CD4-positive, alpha-beta T cell (primary cell): ENCODE results near the gene ESYT1. TPM values are rescaled to one million over a fixed set of nuclear protein-coding genes. Genes with fewer than 3 reads are reported as not detected.

Experiments
- ATAC-seq: fragments of 200-7000 bp; cut with Tn5 transposase; one replicate; pipeline ENCODE4 v1.10.0; 2022; ENCODE audit warnings: mild to moderate bottlenecking; ENCODE audit not compliant: poor library complexity
- CTCF ChIA-PET: fragments of 350-600 bp; sonication (Branson Sonifier 250); formaldehyde crosslinking; loops from one replicate; lab custom pipeline; 2021; ENCODE audit warnings: antibody characterized with exemption, inconsistent platforms; lab: Charles Lee
- POLR2A ChIA-PET: fragments of 350-600 bp; sonication (Branson Sonifier 250); formaldehyde crosslinking; loops from one replicate; lab custom pipeline; 2021; ENCODE audit warnings: antibody characterized with exemption, inconsistent platforms; lab: Charles Lee
- DNase-seq, 14 experiments: peaks; one replicate each; pipeline ENCODE4 v3.0.0-alpha.2; 2013 to 2020; ENCODE audit warnings: mixed read lengths in 2 of 14
- H3K27ac ChIP-seq, 2 donors: one replicate each; pipeline versions ENCODE4 v1.5.1 to v1.7.0; 2013; ENCODE audit warnings: low read length in 2 of 2, low read depth in 1 of 2, mild to moderate bottlenecking in 1 of 2
- H3K27me3 ChIP-seq, 2 experiments: 1 replicate in 1 of 2; 2 replicates in 1 of 2; pipeline versions ENCODE4 v1.6.1 to v1.7.0; 2013; ENCODE audit warnings: low read length in 2 of 2, control low read depth in 1 of 2, mild to moderate bottlenecking in 1 of 2, moderate library complexity in 1 of 2; ENCODE audit not compliant: insufficient read depth in 2 of 2, control insufficient read depth in 1 of 2
- H3K36me3 ChIP-seq: one replicate; pipeline ENCODE4 v1.6.1; 2013; ENCODE audit warnings: low read length, control low read depth; ENCODE audit not compliant: insufficient read depth
- H3K4me1 ChIP-seq: one replicate; pipeline ENCODE4 v1.6.1; 2013; ENCODE audit warnings: low read length, control low read depth; ENCODE audit not compliant: insufficient read depth
- H3K4me3 ChIP-seq: one replicate; pipeline ENCODE4 v1.5.1; 2013; ENCODE audit warnings: mild to moderate bottlenecking, low read length, moderate library complexity
- H3K9me3 ChIP-seq, 2 experiments: 1 replicate in 1 of 2; 2 replicates in 1 of 2; pipeline versions ENCODE4 v1.6.1 to v1.7.0; 2013; ENCODE audit warnings: low read length in 2 of 2, mild to moderate bottlenecking in 2 of 2, control low read depth in 1 of 2, moderate library complexity in 1 of 2; ENCODE audit not compliant: control insufficient read depth in 1 of 2, insufficient read depth in 1 of 2
- H3K27ac Mint-ChIP-seq: one replicate; pipeline ENCODE4 v1.8.0; 2020; ENCODE audit warnings: mixed read lengths
- H3K27me3 Mint-ChIP-seq: one replicate; pipeline ENCODE4 v1.8.0; 2021; ENCODE audit warnings: mixed read lengths
- H3K36me3 Mint-ChIP-seq: one replicate; pipeline ENCODE4 v1.8.0; 2021; ENCODE audit warnings: low read depth, mixed read lengths
- H3K4me1 Mint-ChIP-seq: one replicate; pipeline ENCODE4 v1.8.0; 2021; ENCODE audit warnings: low read depth, mixed read lengths
- H3K4me3 Mint-ChIP-seq: one replicate; pipeline ENCODE4 v1.8.0; 2020; ENCODE audit warnings: mild to moderate bottlenecking, mixed read lengths
- H3K9me3 Mint-ChIP-seq: one replicate; pipeline ENCODE4 v1.8.0; 2020; ENCODE audit warnings: mixed read lengths
- intact Hi-C, 2 experiments: fragments of 100-400 bp; cut with DNase I in 1 of 2; cut with micrococcal nuclease in 1 of 2; formaldehyde crosslinking; loops; one replicate each; pipeline versions ENCODE4 v1.15.1 to v1.9.0; 2023 to 2025; cut with DNase I, micrococcal nuclease
- total RNA-seq, 174 experiments: library from RNA in 2 of 174; stranded (reverse) in 2 of 174; gene quantifications; one replicate each; pipeline ENCODE4 v1.2.3 and lab custom pipeline; 2021 to 2026
- TF ChIP-seq, protein P1 (sequence below): fragments of 200-600 bp; IDR thresholded peaks from one replicate; pipeline ENCODE4 v1.8.0; 2022; ENCODE audit warnings: antibody characterized with exemption, mild to moderate bottlenecking

ESYT1 gene
- total RNA-seq, 2 experiments from 2014 or later: 88.5 to 90.3 TPM

DNA sequence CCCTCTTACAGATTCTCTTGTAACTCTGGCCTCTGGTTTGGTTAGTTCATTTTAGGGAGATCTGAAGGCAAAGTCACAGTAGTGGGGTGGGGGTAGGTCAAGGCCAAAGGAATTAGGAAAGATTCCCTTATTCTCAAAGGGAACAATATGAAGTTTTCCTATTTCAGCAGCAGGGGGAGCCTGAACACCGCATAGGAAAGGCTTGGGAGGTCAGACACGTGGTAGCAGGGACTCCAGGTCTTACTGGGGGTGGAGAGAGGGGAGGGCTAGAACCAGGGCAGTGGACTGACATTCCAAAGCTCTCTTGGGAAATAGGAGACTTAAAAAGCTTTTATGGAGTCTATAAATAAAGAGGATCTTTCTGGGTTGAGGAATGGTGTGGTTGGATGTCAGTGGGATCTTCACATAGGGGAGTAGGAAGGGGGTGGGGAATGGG is 8.7 kb upstream of the ESYT1 start:
- DNase-seq: peak; percentile 22 to 85 (median 56)
- H3K27me3 ChIP-seq: no peaks in the 10 kb centered on the region
- no peak for ATAC-seq
- H3K36me3 Mint-ChIP-seq: peaks cover 36% of the 10 kb centered on the region
- ChIA-PET POLR2A (interaction anchor here (2.4 to 6.1 kb wide), 10 partner anchors 9 to 197 kb away, joined by 12 to 233 read pairs (median 26); partner anchors contain the start of genes CNPY2, COQ10A, ESYT1 and MYL6B), CTCF (interaction anchor here (0.9 to 5.0 kb wide), 13 partner anchors 16 to 181 kb away, joined by 3 to 76 read pairs (median 5); partner anchors contain the start of genes ANKRD52, COQ10A, CS and MYL6B)
- H3K4me1 Mint-ChIP-seq: peaks cover 41% of the 10 kb centered on the region
- peak overlapping the region; percentile 97 for H3K4me3 Mint-ChIP-seq
- H3K4me3 ChIP-seq: peak overlapping the region; percentile 73
- H3K9me3 ChIP-seq: no peaks in the 10 kb centered on the region
- no peaks in the 10 kb centered on the region for H3K9me3 Mint-ChIP-seq
- H3K36me3 ChIP-seq: peaks cover 25% of the 10 kb centered on the region
- TF ChIP-seq, protein P1, sequence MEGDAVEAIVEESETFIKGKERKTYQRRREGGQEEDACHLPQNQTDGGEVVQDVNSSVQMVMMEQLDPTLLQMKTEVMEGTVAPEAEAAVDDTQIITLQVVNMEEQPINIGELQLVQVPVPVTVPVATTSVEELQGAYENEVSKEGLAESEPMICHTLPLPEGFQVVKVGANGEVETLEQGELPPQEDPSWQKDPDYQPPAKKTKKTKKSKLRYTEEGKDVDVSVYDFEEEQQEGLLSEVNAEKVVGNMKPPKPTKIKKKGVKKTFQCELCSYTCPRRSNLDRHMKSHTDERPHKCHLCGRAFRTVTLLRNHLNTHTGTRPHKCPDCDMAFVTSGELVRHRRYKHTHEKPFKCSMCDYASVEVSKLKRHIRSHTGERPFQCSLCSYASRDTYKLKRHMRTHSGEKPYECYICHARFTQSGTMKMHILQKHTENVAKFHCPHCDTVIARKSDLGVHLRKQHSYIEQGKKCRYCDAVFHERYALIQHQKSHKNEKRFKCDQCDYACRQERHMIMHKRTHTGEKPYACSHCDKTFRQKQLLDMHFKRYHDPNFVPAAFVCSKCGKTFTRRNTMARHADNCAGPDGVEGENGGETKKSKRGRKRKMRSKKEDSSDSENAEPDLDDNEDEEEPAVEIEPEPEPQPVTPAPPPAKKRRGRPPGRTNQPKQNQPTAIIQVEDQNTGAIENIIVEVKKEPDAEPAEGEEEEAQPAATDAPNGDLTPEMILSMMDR: peak; percentile 87
- H3K4me1 ChIP-seq: peaks cover 35% of the 10 kb centered on the region
- no peaks in the 10 kb centered on the region for H3K27me3 Mint-ChIP-seq
- H3K27ac Mint-ChIP-seq: peak overlapping the region; percentile 94
- intact Hi-C loops: loop anchor here (1.0 to 10.0 kb wide), 10 partner anchors 33 to 475 kb away; partner anchors contain the start of genes ANKRD52 (in 2 of the 2), NABP2 (in 2 of the 2), PYM1 (in 2 of the 2) and MYL6B (in 1 of the 2)
- H3K27ac ChIP-seq: peak overlapping the region; percentile 75 to 90

DNA sequence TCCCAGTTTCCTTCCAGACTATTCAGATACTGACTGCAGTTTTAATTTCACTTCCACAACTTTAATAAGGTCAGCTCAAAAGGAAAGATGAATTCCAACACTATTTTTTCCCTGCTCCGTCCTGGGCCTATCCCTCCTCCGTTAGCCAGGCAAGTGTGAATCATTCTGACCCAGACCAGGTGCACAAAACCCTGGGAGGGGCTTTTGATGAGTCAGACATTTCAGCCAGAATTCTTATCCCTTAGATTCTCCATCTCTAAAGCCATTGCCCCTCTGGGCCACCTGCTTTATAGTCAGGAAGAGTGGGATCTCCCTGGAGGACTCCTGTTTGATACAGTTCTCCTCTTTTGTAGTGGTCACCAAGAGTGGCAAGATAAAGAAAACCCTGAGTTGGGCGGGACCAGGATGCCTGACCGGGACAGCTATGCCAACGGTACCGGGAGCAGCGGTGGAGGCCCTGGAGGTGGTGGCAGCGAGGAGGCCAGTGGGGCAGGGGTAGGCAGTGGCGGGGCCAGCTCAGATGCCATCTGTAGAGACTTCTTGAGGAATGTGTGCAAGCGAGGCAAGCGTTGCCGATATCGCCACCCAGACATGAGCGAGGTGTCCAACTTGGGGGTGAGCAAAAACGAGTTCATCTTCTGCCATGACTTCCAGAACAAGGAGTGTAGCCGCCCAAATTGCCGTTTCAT is 7.8 kb upstream of the ESYT1 start:
- H3K27ac ChIP-seq: no peak overlapping the region
- no peaks in the 10 kb centered on the region for H3K27me3 ChIP-seq
- Mint-ChIP-seq H3K36me3 (peaks cover 36% of the 10 kb centered on the region), H3K4me3 (no peak overlapping the region), H3K4me1 (peaks cover 47% of the 10 kb centered on the region), H3K9me3 (no peaks in the 10 kb centered on the region), H3K27ac (peak overlapping the region; percentile 94), H3K27me3 (no peaks in the 10 kb centered on the region)
- intact Hi-C loops: no loop called here
- CTCF ChIA-PET: interaction anchor here (0.9 to 5.0 kb wide), 8 partner anchors 17 to 146 kb away, joined by 3 to 76 read pairs (median 16); partner anchors contain the start of genes COQ10A, MYL6B, PA2G4 and RNF41
- H3K4me1 ChIP-seq: peaks cover 37% of the 10 kb centered on the region
- POLR2A ChIA-PET: interaction anchor here (2.4 to 6.1 kb wide), 6 partner anchors 8 to 146 kb away, joined by 12 to 233 read pairs (median 89); partner anchors contain the start of genes COQ10A, ESYT1, MYL6B and PA2G4
- DNase-seq: no peak
- TF ChIP-seq, protein P1: no peak
- H3K4me3 ChIP-seq: no peak overlapping the region
- no peaks in the 10 kb centered on the region for H3K9me3 ChIP-seq
- H3K36me3 ChIP-seq: peaks cover 25% of the 10 kb centered on the region
- ATAC-seq: no peak

DNA sequence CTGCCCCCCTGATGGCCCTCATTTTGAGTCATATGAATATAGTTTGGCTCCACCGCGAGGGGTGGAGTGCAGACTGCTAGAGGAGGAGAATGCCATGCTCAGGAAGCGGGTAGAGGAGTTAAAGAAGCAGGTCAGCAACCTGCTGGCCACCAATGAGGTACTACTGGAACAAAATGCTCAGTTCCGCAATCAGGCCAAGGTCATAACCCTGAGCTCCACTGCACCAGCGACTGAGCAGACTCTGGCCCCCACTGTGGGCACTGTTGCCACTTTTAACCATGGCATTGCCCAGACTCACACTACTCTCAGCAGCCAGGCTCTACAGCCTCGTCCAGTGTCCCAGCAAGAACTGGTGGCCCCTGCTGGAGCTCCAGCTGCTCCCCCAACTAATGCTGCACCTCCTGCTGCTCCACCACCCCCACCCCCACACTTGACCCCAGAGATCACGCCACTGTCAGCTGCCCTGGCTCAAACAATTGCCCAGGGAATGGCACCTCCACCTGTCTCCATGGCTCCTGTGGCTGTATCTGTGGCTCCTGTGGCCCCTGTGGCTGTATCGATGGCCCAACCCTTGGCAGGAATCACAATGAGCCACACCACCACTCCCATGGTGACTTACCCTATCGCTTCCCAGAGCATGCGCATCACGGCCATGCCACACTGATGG is 6.7 kb upstream of the ESYT1 start:
- intact Hi-C loops: no loop called here
- DNase-seq: no peak
- Mint-ChIP-seq H3K36me3 (peaks cover 29% of the 10 kb centered on the region), H3K27me3 (no peaks in the 10 kb centered on the region), H3K9me3 (no peaks in the 10 kb centered on the region), H3K27ac (no peak overlapping the region), H3K4me1 (peaks cover 52% of the 10 kb centered on the region), H3K4me3 (no peak overlapping the region)
- ChIA-PET POLR2A (no interaction called here), CTCF (interaction anchor here (0.6 to 5.0 kb wide), 2 partner anchors 45 to 68 kb away, joined by 3 to 76 read pairs; partner anchors contain the start of gene SMARCC2)
- Histone ChIP-seq H3K36me3 (peaks cover 25% of the 10 kb centered on the region), H3K4me3 (no peak overlapping the region), H3K9me3 (no peaks in the 10 kb centered on the region), H3K27ac (no peak overlapping the region), H3K27me3 (no peaks in the 10 kb centered on the region), H3K4me1 (peaks cover 42% of the 10 kb centered on the region)
- TF ChIP-seq, protein P1: no peak
- ATAC-seq: no peak
